Measurements from ENCODE around the gene ICA1. TPM values are rescaled to one million over a fixed set of nuclear protein-coding genes. Genes with fewer than 3 reads are reported as not detected.

ICA1 gene
- total RNA-seq, 4 donors from 2014 or later = 21.0 to 43.3 (median 26.6) TPM

DNA sequence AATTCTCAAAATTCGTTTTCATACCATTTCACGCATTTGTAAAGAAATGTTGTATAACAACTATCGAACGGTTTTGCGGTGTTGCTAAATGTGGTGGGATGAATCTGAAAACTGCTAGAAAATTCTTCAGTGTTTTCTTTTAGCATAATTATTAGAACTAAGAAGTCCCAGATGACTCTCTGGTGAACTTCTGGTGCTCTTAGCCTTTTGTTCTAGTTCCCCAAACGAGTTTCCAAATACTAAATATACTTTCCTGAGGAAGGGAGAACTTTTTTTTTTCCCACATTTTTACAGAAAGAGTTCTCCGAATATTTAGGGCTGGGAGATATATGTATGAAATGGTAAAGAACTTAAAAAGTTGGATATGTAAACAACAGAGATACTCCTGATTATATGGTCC is 82.5 kb downstream of the ICA1 start:
- Histone ChIP-seq H3K9me3 (no peaks in the 10 kb centered on the region), H3K4me3 (replicated peaks in 1 of 3) (no peak overlapping the region), H3K4me1 (no peaks in the 10 kb centered on the region), H3K27me3 (no peaks in the 10 kb centered on the region), H3K27ac (no peak overlapping the region), H3K36me3 (no peaks in the 10 kb centered on the region)
- WGBS, 2 donors = 87 to 88% methylated on average over 7 of the region's 7 CpGs
- TF ChIP-seq POLR2A (IDR thresholded peaks at IDR 0.05) = no peak
- TF ChIP-seq, protein P1, sequence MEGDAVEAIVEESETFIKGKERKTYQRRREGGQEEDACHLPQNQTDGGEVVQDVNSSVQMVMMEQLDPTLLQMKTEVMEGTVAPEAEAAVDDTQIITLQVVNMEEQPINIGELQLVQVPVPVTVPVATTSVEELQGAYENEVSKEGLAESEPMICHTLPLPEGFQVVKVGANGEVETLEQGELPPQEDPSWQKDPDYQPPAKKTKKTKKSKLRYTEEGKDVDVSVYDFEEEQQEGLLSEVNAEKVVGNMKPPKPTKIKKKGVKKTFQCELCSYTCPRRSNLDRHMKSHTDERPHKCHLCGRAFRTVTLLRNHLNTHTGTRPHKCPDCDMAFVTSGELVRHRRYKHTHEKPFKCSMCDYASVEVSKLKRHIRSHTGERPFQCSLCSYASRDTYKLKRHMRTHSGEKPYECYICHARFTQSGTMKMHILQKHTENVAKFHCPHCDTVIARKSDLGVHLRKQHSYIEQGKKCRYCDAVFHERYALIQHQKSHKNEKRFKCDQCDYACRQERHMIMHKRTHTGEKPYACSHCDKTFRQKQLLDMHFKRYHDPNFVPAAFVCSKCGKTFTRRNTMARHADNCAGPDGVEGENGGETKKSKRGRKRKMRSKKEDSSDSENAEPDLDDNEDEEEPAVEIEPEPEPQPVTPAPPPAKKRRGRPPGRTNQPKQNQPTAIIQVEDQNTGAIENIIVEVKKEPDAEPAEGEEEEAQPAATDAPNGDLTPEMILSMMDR (IDR thresholded peaks at IDR 0.05) = no peak
- intact Hi-C loops (cut with DNase I) = no loop called here
- DNase-seq = no peak

DNA sequence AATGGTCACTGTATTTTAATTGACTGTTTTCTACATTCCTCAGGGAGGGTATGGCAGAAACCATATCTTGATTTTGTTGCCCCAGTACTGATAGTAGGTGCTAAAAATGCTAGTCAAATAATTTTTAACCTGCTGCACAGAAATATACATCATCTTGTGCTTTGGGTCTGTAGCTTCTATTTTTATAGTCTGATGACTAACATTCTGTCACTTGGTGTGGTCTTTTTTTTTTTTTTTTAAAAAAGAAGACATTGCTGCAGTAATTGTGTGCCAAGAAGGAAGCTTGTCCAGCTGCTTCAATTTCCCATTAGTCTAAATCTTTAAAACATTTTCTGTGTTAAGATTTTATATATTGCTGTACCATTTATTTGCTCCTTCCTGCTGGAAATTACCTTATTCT is 83.6 kb downstream of the ICA1 start:
- H3K27ac ChIP-seq = no peak overlapping the region
- H3K36me3 ChIP-seq = no peaks in the 10 kb centered on the region
- H3K4me1 ChIP-seq = no peaks in the 10 kb centered on the region
- no peak overlapping the region for H3K4me3 ChIP-seq (replicated peaks in 1 of 3)
- DNase-seq = no peak
- no peaks in the 10 kb centered on the region for H3K27me3 ChIP-seq
- intact Hi-C loops (cut with DNase I) = no loop called here
- H3K9me3 ChIP-seq = no peaks in the 10 kb centered on the region
- TF ChIP-seq POLR2A (IDR thresholded peaks at IDR 0.05) = no peak
- TF ChIP-seq, protein P1 (IDR thresholded peaks at IDR 0.05) = no peak

- no peak for TF ChIP-seq POLR2A (IDR thresholded peaks at IDR 0.05)
- TF ChIP-seq, protein P1 (IDR thresholded peaks at IDR 0.05) = no peak
- intact Hi-C loops (cut with DNase I) = no loop called here
- no peak overlapping the region for H3K27ac ChIP-seq
- H3K27me3 ChIP-seq = no peaks in the 10 kb centered on the region
- no peak overlapping the region for H3K4me3 ChIP-seq (replicated peaks in 1 of 3)
- no peaks in the 10 kb centered on the region for H3K36me3 ChIP-seq
- DNase-seq = no peak
- no peaks in the 10 kb centered on the region for H3K4me1 ChIP-seq
- no peaks in the 10 kb centered on the region for H3K9me3 ChIP-seq
- WGBS, 2 donors = 83 to 90% methylated on average over 4 of the region's 4 CpGs
These were observed 84.6 kb downstream of the ICA1 start for GRCh38 chr7:8177109-8177933.

DNA sequence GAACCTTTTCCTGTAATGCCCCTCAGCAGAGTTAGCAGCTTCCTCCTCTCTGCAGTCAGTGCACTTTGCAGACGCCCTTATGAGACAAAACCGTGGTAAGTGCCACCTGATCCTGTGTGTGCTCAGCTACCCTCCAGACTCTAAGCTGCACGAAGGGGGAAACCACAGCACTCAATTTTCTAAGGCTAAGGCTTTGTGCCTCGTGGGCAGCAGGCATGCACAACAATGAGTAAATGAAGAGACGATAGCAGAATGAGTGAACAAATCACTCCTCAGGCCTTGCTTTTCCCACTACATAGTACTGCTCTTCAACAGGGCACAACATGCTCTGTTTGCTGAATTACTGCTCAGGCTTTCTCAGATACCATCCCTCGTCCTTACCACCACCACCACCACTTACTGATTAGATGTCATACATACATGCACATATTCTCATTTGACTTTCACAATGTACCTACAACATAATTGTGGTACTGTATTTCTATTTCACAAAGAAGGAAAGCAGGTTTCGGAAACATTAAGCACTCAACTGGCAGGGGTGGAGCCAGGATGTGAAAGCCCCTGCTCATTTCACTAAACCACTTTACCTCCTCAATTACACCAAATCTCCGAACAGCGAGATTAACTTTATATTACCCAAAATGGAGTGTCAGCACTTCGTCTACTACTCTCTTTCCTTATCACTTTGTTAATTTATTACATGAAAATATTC is 85.4 kb downstream of the ICA1 start:
- TF ChIP-seq, protein P1 (IDR thresholded peaks at IDR 0.05) = no peak
- TF ChIP-seq POLR2A (IDR thresholded peaks at IDR 0.05) = no peak
- no peak overlapping the region for H3K4me3 ChIP-seq (replicated peaks in 1 of 3)
- H3K36me3 ChIP-seq = no peaks in the 10 kb centered on the region
- H3K27ac ChIP-seq = no peak overlapping the region
- WGBS, 2 donors = 65 to 68% methylated on average over 10 of the region's 10 CpGs
- no peak for DNase-seq
- intact Hi-C loops (cut with DNase I) = no loop called here
- no peaks in the 10 kb centered on the region for H3K27me3 ChIP-seq
- H3K9me3 ChIP-seq = no peaks in the 10 kb centered on the region
- H3K4me1 ChIP-seq = no peaks in the 10 kb centered on the region

DNA sequence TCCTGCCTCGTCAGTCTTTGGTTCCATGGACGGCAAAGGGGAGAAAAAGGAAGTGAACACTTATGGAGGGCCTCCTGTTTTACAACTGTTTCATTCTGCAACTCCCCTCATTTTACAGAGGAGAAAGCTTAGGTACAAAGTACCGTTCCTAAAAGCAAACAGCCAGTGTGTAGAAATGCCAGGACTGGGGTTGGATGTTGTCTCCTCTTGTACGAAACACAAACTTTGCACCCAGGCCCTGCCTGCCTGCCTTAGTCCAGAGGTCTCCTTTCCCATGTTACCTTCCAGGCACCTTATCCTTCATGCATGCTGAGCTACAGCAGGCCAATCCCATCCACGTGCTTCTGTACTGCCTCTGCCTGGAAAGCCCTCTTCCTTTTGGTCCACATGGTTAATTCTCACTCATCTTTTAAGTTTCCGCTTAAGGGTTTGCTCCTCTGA is 86.0 kb downstream of the ICA1 start:
- no peaks in the 10 kb centered on the region for H3K36me3 ChIP-seq
- H3K9me3 ChIP-seq = no peaks in the 10 kb centered on the region
- no peak overlapping the region for H3K4me3 ChIP-seq (replicated peaks in 1 of 3)
- no peak for DNase-seq
- intact Hi-C loops (cut with DNase I) = no loop called here
- no peaks in the 10 kb centered on the region for H3K4me1 ChIP-seq
- WGBS, 2 donors = 84% methylated on average over 6 of the region's 6 CpGs
- H3K27me3 ChIP-seq = no peaks in the 10 kb centered on the region
- no peak overlapping the region for H3K27ac ChIP-seq
- TF ChIP-seq, protein P1 (IDR thresholded peaks at IDR 0.05) = no peak
- no peak for TF ChIP-seq POLR2A (IDR thresholded peaks at IDR 0.05)

Measured in thyroid gland (tissue), 4 donors.